LNCAP (cell line): Measurements from ENCODE around the gene ADGRG6.
A peak's percentile ranks its signal among the peaks of the same experiment; 100 is the strongest.

Experiments
- TF ChIP-seq, protein P1 (sequence below): fragments of 450-650 bp; IDR thresholded peaks from 2 replicates; pipeline ENCODE4 v1.5.1; 2017; ENCODE audit warnings: mild to moderate bottlenecking

ADGRG6 gene

DNA sequence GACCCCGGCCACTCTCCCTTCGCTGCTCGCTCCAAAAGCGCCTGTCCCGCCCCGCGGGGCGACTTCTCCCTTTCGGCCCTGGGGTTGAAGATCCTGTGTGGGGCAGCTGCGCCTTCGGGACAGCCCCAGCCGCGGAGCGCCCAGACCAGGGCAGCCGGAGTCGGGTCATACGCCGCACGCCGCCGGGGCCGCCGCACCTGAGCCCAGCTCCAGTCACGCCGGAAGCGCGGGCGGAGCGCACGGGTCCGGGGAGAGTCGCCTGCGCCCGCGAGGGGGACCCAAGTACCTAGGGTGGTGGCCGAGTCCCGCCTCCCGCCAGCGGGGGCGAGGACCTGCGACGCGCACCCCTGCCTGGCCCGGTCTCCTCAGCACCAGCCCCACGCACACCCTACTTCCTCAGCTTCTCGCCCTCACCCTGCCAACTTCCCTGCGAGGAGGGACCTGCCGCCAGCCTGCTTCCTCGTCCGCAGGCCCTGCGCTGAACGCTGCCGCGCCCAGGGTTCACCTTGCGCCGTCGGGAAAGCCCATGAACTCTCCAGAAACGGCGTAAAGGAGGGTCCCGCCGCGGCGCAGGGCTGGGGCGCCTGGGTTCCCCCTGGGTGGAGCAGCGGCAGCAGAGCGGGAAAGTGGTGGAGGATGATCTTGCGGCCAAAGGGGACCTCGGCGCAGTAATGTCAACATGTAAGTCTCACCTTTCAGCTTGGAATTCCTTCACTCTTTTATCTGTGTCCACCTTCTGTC lies at the start of gene ADGRG6:
ADGRG6 (plus strand) TSS at position 357 of the 741 bp plus-strand sequence; CDS start at position 680, 323 bp downstream.
- TF ChIP-seq, protein P1, sequence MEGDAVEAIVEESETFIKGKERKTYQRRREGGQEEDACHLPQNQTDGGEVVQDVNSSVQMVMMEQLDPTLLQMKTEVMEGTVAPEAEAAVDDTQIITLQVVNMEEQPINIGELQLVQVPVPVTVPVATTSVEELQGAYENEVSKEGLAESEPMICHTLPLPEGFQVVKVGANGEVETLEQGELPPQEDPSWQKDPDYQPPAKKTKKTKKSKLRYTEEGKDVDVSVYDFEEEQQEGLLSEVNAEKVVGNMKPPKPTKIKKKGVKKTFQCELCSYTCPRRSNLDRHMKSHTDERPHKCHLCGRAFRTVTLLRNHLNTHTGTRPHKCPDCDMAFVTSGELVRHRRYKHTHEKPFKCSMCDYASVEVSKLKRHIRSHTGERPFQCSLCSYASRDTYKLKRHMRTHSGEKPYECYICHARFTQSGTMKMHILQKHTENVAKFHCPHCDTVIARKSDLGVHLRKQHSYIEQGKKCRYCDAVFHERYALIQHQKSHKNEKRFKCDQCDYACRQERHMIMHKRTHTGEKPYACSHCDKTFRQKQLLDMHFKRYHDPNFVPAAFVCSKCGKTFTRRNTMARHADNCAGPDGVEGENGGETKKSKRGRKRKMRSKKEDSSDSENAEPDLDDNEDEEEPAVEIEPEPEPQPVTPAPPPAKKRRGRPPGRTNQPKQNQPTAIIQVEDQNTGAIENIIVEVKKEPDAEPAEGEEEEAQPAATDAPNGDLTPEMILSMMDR = peak; percentile 37; the same call in 1 of the 2 replicates

DNA sequence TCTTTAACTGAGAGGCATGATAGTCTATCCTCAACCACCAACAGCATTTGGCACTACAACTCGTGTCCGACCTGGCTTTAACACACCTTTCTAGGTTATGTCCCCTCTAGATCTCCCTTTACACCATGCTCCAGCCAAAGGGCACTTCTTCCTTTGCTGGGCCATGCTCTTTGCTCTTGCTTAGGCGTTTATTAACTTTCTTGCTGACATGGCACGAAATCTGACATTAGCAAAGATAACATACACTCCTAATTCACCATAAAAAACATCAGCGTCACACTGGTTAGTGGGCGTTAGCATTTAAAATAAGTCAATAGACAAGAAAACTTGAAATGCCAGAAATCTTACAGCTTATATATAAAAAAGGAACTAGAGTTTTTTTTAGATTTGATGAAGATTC lies 47.3 kb upstream of the ADGRG6 start:
- TF ChIP-seq, protein P1 = no peak

DNA sequence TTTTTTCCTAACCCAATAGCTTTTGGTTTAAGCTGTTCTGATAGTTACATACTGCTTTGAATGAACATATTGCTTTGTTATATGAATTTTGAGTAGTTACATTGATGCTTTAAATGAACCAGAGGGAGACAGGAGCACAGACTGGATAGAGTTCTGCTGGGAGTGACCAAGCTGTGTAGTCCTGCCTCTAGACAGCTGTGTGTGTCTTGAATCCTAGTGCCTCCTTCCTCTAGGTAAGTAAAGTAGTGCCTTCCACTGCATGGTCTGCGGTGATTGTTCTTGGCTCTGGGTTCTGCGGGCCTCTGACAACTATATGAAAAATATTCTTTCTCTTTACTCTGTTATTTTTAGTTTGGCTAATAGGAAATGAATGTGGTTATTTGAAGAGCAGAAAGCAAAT lies 46.0 kb upstream of the ADGRG6 start:
- TF ChIP-seq, protein P1 = no peak

DNA sequence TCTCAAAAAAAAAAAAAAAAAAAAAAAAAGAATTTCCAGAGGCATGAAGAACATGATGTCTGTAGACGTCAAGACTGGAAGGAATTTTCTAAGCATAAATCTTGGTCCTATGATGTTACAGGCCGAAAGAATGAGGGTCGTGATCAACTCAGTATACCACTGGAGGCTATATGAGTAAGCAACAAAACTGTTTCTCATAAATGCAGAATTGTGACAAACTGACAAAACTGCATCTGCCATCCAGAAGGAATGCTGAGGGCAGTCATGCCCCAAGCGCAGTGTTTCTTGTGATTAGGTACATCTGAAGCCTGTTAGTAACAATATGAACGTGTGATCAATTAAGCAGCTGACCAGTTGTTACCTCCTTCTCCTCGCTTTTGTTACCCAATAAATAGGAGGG lies 43.5 kb upstream of the ADGRG6 start:
- TF ChIP-seq, protein P1 = no peak

DNA sequence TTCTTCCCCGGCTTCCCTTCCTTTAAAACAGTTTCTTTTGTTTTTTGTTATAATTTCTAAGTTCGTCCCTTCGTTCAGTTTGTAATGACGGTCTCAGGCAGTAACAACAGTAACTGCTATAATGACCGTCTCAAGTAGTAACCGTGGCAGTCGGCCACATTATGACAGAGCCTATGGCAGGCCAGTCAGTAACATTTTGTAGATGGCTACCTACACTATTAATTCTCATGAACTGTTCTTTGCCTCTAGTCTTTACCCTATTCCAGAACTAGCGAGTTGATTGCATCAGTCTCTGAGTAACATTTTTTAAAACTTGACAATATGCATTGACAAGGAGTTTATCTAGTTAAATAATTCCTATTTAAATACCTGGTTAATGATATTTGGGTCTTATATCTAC lies 43.0 kb upstream of the ADGRG6 start:
- TF ChIP-seq, protein P1 = no peak

DNA sequence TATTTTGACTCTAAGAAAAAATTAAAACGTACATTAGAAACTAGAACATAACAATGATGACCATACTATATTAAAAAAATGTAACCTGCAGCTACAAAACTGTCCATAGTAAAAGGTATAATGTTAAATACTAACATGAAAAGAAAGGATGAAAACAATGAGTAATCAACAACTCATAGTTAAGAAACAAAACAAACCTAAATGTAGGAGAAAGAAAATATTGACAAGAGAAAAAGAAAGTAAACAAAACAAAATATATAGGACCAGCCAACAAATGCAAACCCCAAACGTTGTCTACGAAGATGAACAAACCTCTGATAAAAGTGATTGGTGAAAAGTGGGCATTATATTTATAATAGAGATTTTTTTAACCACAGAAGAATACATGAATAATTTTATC lies 41.1 kb upstream of the ADGRG6 start:
- TF ChIP-seq, protein P1 = no peak

DNA sequence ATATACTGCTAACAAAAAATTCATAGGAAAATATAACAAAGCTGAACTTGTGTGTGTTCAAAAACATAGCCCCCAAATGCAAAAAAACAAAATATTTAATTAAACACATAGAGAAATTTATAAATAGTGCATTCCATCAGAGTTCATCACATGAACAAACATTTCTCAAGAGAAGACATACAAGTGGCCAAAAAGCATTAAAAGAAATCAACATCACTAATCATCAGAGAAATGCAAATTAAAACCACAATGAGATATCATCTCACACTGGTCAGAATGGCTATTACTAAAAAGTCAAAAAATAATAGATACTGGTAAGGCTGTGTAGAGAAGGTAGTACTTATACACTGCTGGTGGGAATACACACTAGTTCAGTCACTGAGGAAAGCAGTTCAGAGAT lies 39.6 kb upstream of the ADGRG6 start:
- TF ChIP-seq, protein P1 = no peak
